ENCODE measurements around the gene SAXO1.
A peak's percentile ranks its signal among the peaks of the same experiment; 100 is the strongest.
"Not testable (repeated sequence)": the region's sequence is repeated elsewhere in the genome, so short reads cannot be mapped to it uniquely, and the experiment has no call there.

Gene SAXO1

DNA sequence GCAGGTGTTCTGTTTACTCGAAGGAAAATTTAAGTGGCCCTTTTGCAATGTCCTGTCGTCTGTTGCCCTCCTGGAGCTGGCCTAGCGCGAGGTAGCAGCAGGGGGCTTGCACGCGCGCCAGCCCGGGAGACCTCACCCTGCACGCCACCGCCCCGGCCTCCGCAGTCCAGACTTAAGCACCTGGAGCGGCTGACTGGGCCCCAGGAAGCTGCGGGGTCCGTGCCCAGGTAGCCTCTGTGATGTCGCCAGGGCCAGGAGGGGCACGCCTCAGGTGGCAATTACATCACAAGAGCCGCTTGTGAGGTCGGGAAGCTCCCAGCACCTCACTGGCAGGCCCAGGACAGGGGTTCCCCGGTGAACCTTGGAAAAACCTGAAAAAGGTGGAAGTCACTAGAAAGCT, at the start of gene SAXO1:
Gene SAXO1, minus strand, starts transcription at position 195 of the 400 bp plus-strand sequence. CDS start 301 bp downstream, outside the sequence.
- no peak for DNase-seq

DNA sequence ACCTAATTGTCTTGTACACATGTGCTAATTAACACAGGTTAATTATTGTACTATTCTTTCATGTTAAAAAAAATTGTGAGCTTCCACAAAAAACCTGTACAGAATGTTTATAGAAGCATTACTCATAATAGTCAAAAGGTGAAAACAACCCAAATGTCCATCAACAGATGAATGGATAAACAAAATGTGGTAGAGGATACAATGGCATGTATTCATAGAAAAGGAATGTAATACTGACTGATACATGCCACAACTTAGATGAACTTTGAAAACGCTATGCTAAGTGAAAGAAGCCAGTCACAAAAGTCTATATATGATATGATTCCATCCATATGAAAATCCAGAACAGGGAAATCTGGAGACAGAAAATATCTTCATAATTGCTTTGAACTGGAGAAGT, 41.8 kb upstream of the SAXO1 start:
- DNase-seq = no peak

DNA sequence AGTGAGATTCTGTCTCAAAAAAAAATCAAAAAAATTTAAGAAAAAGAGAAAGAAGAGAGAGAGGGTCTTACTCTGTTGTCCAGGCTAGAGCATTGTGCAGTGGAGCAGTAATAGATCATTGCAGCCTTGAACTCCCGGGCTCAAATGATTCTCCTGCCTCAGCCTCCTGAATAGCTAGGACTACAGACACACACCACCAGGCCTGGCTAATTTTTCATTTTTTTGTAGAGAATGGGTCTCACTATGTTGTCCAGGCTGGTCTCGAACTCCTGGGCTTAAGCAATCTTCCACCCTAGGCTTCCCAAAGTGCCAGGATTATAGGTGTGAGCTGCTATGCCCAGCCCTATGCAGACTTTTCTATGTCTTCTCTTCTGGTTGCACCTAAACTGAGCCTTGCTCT, 41.2 kb upstream of the SAXO1 start:
- DNase-seq = no peak

- no peak for DNase-seq
Measured at GRCh38 chr9:19057033-19057432, 24.0 kb upstream of the SAXO1 start.

DNA sequence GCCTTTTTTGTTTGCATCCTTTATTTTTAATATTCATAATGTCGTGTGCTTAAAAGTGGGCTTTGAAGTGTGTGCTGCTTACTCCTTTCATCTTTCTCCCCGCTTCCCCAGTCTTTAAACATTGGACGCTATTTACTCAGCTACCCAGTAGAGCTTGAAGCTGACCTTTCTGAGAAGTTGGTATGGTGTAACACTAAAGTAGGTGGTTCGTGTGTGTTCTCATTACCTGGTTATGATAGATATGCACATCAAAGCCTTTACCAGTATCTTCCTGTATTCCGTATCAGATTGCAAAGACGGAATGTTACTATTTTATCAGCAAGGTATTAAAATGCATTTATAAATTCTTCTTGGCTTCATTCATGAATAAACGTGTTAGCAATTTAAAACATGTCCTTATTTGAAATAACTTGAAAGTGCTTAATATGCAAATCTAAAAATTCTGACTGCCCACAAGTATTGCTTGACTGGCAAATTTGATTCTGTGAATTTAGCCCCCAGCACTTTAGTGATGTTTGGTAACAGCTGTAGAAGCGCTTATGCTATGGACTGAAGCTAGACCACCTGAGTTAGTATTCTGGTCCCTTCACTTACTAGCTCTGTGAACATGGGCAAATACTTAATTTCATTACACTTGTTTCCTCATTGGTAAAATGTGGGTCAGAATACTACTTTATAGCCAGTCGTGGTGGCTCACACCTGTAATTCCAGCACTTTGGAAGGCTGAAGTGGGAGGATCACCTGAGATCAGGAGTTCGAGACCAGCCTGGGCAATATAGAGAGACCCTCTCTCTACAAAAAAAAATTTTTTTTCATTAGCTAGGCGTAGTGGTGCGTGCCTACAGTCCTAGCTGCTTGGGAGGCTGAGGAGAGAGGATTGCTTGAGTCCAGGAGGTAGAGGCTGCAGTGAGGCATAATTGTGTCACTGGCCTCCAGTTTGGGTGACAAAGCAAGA, 17.9 kb upstream of the SAXO1 start:
- no peak for DNase-seq

DNA sequence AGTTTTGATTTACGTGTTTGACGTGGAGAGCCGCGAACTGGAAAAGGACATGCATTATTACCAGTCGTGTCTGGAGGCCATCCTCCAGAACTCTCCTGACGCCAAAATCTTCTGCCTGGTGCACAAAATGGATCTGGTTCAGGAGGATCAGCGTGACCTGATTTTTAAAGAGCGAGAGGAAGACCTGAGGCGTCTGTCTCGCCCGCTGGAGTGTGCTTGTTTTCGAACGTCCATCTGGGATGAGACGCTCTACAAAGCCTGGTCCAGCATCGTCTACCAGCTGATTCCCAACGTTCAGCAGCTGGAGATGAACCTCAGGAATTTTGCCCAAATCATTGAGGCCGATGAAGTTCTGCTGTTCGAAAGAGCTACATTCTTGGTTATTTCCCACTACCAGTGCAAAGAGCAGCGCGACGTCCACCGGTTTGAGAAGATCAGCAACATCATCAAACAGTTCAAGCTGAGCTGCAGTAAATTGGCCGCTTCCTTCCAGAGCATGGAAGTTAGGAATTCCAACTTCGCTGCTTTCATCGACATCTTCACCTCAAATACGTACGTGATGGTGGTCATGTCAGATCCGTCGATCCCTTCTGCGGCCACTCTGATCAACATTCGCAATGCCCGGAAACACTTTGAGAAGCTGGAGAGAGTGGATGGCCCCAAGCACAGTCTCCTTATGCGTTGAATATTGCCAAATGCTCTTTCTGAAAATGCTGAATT, 17.1 kb upstream of the SAXO1 start:
- DNase-seq = peak; percentile 44

DNA sequence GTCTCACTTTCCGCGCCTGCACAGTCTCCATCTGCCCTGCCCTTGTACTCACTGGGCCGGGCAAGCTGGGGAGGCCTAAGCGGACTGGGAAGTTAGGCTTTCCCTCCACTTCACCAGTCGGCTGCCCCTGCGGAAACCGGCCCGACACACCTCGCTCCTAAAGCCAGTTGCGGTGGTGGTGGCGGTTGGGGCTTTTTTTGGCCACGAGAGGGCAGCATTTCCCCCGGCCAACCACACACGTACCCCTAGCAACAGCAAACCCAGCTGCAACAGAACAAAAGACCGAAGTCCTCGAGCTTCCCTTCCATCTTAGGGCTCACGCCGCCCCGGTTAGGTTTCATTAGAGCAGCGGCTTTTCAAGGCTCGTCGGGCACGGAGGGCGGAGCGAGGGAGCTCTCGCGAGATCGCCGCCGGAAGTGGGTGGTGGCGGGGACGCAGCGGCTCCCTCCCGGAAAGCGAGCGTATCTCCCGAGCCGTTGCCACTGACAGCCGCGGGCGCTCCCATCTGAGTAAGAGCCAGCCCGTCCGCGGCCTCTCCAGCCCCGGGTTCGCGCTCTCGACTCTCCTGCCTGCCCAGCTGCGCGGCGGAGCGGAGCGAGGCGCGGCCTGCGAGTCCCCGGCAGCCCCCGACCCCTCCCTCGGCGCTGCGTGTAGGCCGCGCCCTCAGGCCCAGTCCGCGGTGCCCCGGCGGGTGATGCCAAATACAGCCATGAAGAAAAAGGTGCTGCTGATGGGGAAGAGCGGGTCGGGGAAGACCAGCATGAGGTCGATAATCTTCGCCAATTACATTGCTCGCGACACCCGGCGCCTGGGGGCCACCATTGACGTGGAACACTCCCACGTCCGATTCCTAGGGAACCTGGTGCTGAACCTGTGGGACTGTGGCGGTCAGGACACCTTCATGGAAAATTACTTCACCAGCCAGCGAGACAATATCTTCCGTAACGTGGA, 16.2 kb upstream of the SAXO1 start, which contains the start of gene RRAGA:
Gene RRAGA, plus strand, starts transcription at position 462 of the 951 bp plus-strand sequence. Its CDS starts 233 bp downstream, at position 695.
- peak; percentile 97 for DNase-seq

DNA sequence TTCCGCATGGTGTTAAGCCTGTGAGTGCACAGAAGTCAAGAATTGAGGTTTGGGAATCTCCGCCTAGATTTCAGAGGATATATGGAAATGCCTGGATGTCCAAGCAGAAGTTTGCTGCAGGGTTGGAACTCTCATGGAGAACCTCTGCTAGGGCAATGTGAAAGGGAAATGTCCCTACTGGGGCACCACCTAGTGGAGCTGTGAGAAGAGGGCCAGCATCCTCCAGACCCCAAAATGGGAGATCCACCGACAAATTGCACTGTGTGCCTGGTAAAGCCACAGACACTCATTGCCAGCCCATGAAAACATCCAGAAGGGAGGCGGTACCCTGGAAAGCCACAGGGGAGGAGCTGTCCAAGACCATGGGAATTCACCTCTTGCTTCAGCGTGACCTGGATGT, 3.6 kb upstream of the SAXO1 start:
- no peak for DNase-seq

- DNase-seq = no peak
Measured at GRCh38 chr9:19032406-19032805, 603 bp downstream of the SAXO1 start.

GRCh38 chr9:19030899-19031298, 2.1 kb downstream of the SAXO1 start:
- DNase-seq = no peak

DNA sequence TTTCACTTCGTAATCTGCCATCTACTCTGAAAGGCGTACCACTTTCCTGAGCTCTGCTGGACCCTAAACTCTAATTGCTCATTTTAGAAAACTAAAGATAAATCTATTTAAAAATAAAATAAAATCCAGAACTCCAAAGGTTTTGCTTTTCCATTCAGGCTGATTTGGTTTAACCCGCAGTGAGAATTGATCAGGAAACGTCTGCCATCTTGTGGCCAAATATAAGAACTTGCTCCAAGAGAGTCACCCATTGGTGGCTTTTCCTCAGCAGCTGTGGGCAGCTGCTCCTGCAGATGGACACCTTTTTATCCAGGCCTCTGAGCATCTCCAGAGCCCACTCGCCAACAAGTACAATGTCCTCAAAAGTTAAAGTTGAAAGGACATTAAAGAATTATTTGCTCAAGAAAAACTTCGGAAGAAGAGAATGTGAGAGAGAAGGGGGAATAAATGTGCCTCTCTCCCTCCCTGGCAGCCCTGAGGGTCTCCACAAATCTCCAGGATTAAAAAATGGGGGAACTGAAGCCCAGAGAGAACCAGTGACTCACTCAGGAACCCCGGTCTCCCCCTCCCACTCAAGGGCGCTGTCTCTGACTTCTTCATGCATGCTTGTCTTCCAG, 4.1 kb downstream of the SAXO1 start:
- DNase-seq = peak; percentile 59

- no peak for DNase-seq
Measured at GRCh38 chr9:19027825-19028224, 5.2 kb downstream of the SAXO1 start.

GRCh38 chr9:19026375-19026774, 6.6 kb downstream of the SAXO1 start:
- DNase-seq = no peak

- no peak for DNase-seq
Measured at GRCh38 chr9:19023078-19023477, 9.9 kb downstream of the SAXO1 start.

- DNase-seq = no peak
Measured at GRCh38 chr9:19022206-19022605, 10.8 kb downstream of the SAXO1 start.

DNA sequence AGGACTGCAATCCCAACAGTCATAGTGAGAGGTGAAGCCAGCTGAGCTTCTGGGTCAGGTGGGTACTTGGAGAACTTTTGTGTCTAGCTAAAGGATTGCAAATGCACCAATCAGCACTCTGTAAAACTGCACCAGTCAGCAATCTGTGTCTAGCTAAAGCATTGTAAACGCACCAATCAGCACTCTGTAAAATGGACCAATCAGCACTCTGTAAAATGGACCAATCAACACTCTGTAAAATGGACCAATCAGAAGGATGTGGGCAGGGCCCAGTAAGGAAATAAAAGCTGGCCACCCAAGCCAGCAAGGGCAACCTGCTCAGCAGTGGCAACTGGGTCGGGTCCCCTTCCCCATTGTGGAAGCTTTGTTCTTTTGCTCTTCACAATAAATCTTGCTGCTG, 11.4 kb downstream of the SAXO1 start:
- DNase-seq = not testable (repeated sequence)

DNA sequence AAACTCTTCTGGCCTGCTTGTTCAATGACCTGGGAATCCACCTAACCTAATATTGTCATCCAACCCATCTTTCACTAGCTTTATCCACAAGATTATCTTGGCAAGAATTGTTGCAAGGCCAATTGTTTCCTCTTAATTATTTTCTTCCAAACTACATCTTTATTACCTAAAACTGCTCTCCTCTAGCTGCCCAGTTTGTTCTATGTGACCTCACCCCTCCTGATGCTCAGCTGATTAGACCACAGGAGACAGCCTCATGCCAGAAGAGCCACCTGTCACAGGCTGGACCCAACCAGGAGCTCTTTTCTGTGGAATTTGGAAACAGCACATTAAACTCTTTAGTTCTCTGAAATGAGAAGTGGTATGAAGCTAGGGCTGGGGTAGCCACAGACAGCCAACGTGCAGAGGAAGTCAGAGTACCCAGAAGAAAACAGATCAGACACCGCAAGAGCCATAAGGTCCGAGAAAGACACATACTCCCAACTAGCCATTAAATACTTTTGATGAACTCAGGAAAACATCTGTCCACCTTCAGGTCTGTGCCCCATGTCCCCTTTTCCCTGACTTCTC, 12.0 kb downstream of the SAXO1 start:
- no peak for DNase-seq

GRCh38 chr9:19018201-19018600, 14.8 kb downstream of the SAXO1 start:
- DNase-seq = no peak

DNA sequence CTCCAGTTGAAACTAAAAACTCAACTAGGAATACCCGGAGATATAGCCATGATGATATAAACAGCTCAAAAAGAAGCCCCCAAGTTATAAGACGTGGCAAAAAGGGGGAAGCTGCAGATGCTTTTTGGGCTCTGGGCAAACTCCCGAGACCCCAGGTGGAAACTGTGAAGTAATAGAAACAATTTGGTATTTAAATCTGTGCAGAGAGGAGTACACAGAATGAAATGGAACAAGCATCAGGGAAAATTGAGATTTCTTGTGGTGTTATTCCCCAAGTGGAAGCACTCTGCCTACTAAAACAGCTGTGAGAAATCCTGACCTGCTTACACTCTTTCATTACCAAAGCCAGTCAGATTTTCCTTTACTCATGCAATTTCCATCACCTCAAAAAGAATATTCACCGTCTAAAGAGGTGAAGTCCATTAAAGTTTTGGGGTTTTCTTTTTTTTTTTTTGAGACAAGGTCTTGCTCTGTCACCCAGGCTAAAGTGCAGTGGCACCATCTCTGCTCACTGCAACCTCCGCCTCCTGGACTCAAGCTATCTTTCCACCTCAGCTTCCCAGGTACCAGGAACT, 23.5 kb downstream of the SAXO1 start:
- no peak for DNase-seq

GRCh38 chr9:19000133-19000532, 32.9 kb downstream of the SAXO1 start:
- DNase-seq = no peak

DNA sequence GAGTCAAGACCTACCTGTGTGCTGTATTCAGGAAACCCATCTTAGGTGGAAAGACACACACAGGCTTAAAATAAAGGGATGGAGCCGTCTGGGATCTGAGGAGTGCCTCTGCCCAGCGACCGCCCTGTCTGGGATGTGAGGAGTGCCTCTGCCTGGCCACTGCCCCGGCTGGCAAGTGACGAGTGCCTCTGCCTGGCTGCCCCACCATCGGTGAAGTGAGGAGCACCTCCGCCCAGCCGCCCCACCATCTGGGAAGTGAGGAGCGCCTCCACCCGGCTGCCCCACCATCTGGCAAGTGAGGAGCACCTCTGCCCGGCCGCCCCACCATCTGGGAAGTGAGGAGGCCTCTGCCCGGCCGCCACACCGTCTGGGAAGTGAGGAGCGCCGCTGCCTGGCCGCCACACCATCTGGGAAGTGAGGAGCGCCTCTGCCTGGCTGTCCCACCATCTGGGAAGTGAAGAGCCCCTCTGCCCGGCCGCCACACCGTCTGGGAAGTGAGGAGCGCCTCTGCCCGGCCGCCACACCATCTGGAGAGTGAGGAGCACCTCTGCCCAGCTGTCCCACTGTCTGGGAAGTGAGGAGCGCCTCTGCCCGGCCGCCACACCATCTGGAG, 33.7 kb downstream of the SAXO1 start:
- DNase-seq = no peak

Measured in femur (tissue), 1 donor.